Mesendoderm (in vitro differentiated cells): Measurements from ENCODE around the gene JAGN1.
"Not testable (repeated sequence)": the region's sequence is repeated elsewhere in the genome, so short reads cannot be mapped to it uniquely, and the experiment has no call there.

ENCODE experiments used
- DNase-seq: peaks from one replicate; pipeline ENCODE4 v3.0.0; 2013
- H2AK5ac ChIP-seq: 2 replicates; pipeline ENCODE4 v1.6.1; 2013; ENCODE audit warnings: low read length, inconsistent platforms
- H2BK120ac ChIP-seq: 2 replicates; pipeline ENCODE4 v1.6.1; 2013; ENCODE audit warnings: low read depth, mild to moderate bottlenecking, low read length, moderate library complexity, mixed read lengths
- H2BK15ac ChIP-seq: replicated peaks from 2 replicates; pipeline ENCODE4 v1.6.1; 2013; ENCODE audit warnings: low read depth, mild to moderate bottlenecking, moderate library complexity
- H2BK5ac ChIP-seq: 2 replicates; pipeline ENCODE4 v1.6.1; 2013; ENCODE audit warnings: low read length, inconsistent platforms
- H3K18ac ChIP-seq: 2 replicates; pipeline ENCODE4 v1.6.1; 2013; ENCODE audit warnings: mild to moderate bottlenecking, low read length, mixed read lengths
- H3K23ac ChIP-seq: one replicate; pipeline ENCODE4 v1.6.1; 2013; ENCODE audit warnings: low read length
- H3K27ac ChIP-seq: 2 replicates; pipeline ENCODE4 v1.5.1; 2013; ENCODE audit warnings: low read depth, mild to moderate bottlenecking, inconsistent platforms, low read length, moderate library complexity
- H3K27me3 ChIP-seq: 2 replicates; pipeline ENCODE4 v1.6.1; 2013; ENCODE audit warnings: low read length, control low read depth, mild to moderate bottlenecking, inconsistent platforms; ENCODE audit not compliant: insufficient read depth, poor library complexity
- H3K36me3 ChIP-seq: 2 replicates; pipeline ENCODE4 v1.6.1; 2013; ENCODE audit warnings: low read length, inconsistent platforms; ENCODE audit not compliant: control insufficient read depth, insufficient read depth
- H3K4ac ChIP-seq: one replicate; pipeline ENCODE4 v1.6.1; 2013; ENCODE audit warnings: low read depth, mild to moderate bottlenecking, low read length, moderate library complexity
- H3K4me1 ChIP-seq: 2 replicates; pipeline ENCODE4 v1.6.1; 2013; ENCODE audit warnings: low read depth, low read length, inconsistent platforms; ENCODE audit not compliant: control insufficient read depth
- H3K4me2 ChIP-seq: 2 replicates; pipeline ENCODE4 v1.6.1; 2013; ENCODE audit warnings: low read length
- H3K4me3 ChIP-seq: 2 replicates; pipeline ENCODE4 v1.5.1; 2013; ENCODE audit warnings: mild to moderate bottlenecking, low read length
- H3K56ac ChIP-seq: one replicate; pipeline ENCODE4 v1.6.1; 2013; ENCODE audit warnings: low read length
- H3K79me1 ChIP-seq: 2 replicates; pipeline ENCODE4 v1.6.1; 2013; ENCODE audit warnings: low read length, inconsistent platforms
- H3K79me2 ChIP-seq: 2 replicates; pipeline ENCODE4 v1.6.1; 2013; ENCODE audit warnings: mild to moderate bottlenecking, low read length; ENCODE audit not compliant: control insufficient read depth, insufficient read depth
- H3K9ac ChIP-seq: 2 replicates; pipeline ENCODE4 v1.6.1; 2013; ENCODE audit warnings: low read length, inconsistent platforms
- H4K5ac ChIP-seq: one replicate; pipeline ENCODE4 v1.6.1; 2013; ENCODE audit warnings: low read length
- H4K8ac ChIP-seq: one replicate; pipeline ENCODE4 v1.6.1; 2013; ENCODE audit warnings: low read depth, mild to moderate bottlenecking, control low read depth, low read length, moderate library complexity
- WGBS: extraction: QIAGEN DNeasy Blood & Tissue Kit; methylation state at CpG from one replicate; pipeline ENCODE4 v1.1.7; 2013; ENCODE audit warnings: low lambda C conversion rate, missing lambda C conversion rate; ENCODE audit not compliant: insufficient coverage; ENCODE audit errors: extremely low coverage; 5-methylcytosine and 5-hydroxymethylcytosine counted together

JAGN1 gene

GRCh38 chr3:9847870-9848269 is 42.5 kb upstream of the JAGN1 start:
- not testable (repeated sequence) for H3K23ac ChIP-seq, H3K27ac ChIP-seq, H4K5ac ChIP-seq, H3K4me1 ChIP-seq, H3K9ac ChIP-seq, H2BK5ac ChIP-seq, H4K8ac ChIP-seq, H3K36me3 ChIP-seq, H2AK5ac ChIP-seq, H3K4ac ChIP-seq, H3K4me2 ChIP-seq, H3K79me2 ChIP-seq, H3K18ac ChIP-seq, H2BK15ac ChIP-seq, H3K27me3 ChIP-seq, H3K4me3 ChIP-seq, H3K79me1 ChIP-seq, H3K56ac ChIP-seq, H2BK120ac ChIP-seq
- peak; percentile 77 for DNase-seq
- WGBS, result no CpG with 5 or more reads among the region's 9 CpGs

GRCh38 chr3:9848860-9849259 is 41.5 kb upstream of the JAGN1 start:
- H4K8ac ChIP-seq, H2BK120ac ChIP-seq, H3K4ac ChIP-seq, H3K4me1 ChIP-seq, H3K18ac ChIP-seq, H3K56ac ChIP-seq, H3K23ac ChIP-seq, H4K5ac ChIP-seq, H3K4me3 ChIP-seq, DNase-seq, H3K27ac ChIP-seq, H3K9ac ChIP-seq, H3K36me3 ChIP-seq, H3K27me3 ChIP-seq, H2AK5ac ChIP-seq, H2BK5ac ChIP-seq, H2BK15ac ChIP-seq, H3K4me2 ChIP-seq, H3K79me2 ChIP-seq, H3K79me1 ChIP-seq: not testable (repeated sequence)
- no CpG with 5 or more reads among the region's 4 CpGs for WGBS

DNA sequence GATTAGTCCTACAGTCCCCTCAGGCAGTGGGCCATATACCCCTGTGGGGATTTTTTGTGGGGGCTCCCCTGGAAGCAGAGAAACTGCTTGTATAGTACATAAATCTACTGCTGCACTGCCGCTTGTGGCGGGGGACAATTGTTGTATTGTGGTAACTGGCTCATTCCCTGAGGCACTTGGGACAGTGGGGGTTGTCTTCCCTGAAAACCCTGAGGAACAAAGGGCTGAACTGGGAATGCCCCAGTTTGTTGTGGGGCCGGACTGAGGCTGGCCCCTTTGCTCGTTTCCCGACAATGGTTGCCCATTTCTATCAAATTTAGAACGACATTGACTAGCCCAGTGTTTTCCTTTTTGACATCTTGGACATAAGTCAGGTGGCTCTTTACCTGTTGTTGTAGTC is 39.0 kb upstream of the JAGN1 start:
- H4K8ac ChIP-seq, H3K4ac ChIP-seq, H3K4me2 ChIP-seq, H3K23ac ChIP-seq, H2AK5ac ChIP-seq, H2BK5ac ChIP-seq, H3K79me1 ChIP-seq, H3K36me3 ChIP-seq, H3K18ac ChIP-seq, H4K5ac ChIP-seq, H3K27ac ChIP-seq, H3K9ac ChIP-seq, H3K56ac ChIP-seq, DNase-seq, H2BK15ac ChIP-seq, H3K4me3 ChIP-seq, H3K79me2 ChIP-seq, H3K27me3 ChIP-seq, H2BK120ac ChIP-seq, H3K4me1 ChIP-seq: not testable (repeated sequence)
- WGBS, result no CpG with 5 or more reads among the region's 6 CpGs

GRCh38 chr3:9851926-9852325 is 38.5 kb upstream of the JAGN1 start:
- not testable (repeated sequence) for H2AK5ac ChIP-seq, H2BK15ac ChIP-seq
- no CpG with 5 or more reads among the region's 6 CpGs for WGBS

GRCh38 chr3:9852528-9852927 is 37.9 kb upstream of the JAGN1 start:
- H3K79me2 ChIP-seq, result no peaks in the 10 kb centered on the region
- H2BK120ac ChIP-seq, result no peak overlapping the region
- no peak overlapping the region for H2AK5ac ChIP-seq
- no peak overlapping the region for H3K4me2 ChIP-seq
- no peak overlapping the region for H3K23ac ChIP-seq
- no peak overlapping the region for H2BK15ac ChIP-seq
- H3K4me3 ChIP-seq, result no peak overlapping the region
- H2BK5ac ChIP-seq, result no peak overlapping the region
- H3K79me1 ChIP-seq, result no peaks in the 10 kb centered on the region
- no peak overlapping the region for H3K27ac ChIP-seq
- H3K27me3 ChIP-seq, result no peaks in the 10 kb centered on the region
- no peak overlapping the region for H3K56ac ChIP-seq
- H3K4ac ChIP-seq, result no peak overlapping the region
- no peak for DNase-seq
- no peaks in the 10 kb centered on the region for H3K4me1 ChIP-seq
- H4K5ac ChIP-seq, result no peak overlapping the region
- no peak overlapping the region for H3K18ac ChIP-seq
- H3K9ac ChIP-seq, result no peak overlapping the region
- no peak overlapping the region for H4K8ac ChIP-seq
- WGBS, result no CpG with 5 or more reads among the region's 6 CpGs
- H3K36me3 ChIP-seq, result no peaks in the 10 kb centered on the region

More at GRCh38 chr3:9851926-9852325, 38.5 kb upstream of the JAGN1 start:
- H2BK120ac ChIP-seq, H3K4ac ChIP-seq, H3K27ac ChIP-seq, H2BK5ac ChIP-seq, H3K56ac ChIP-seq, H3K23ac ChIP-seq, DNase-seq, H3K27me3 ChIP-seq, H3K18ac ChIP-seq, H3K79me2 ChIP-seq, H3K4me2 ChIP-seq, H3K9ac ChIP-seq, H4K8ac ChIP-seq, H3K36me3 ChIP-seq, H3K79me1 ChIP-seq, H3K4me1 ChIP-seq, H3K4me3 ChIP-seq, H4K5ac ChIP-seq: not testable (repeated sequence)

GRCh38 chr3:9854291-9854940 is 36.0 kb upstream of the JAGN1 start:
- H3K56ac ChIP-seq, H3K4me3 ChIP-seq, H3K4me1 ChIP-seq, H3K9ac ChIP-seq, H4K8ac ChIP-seq, H2AK5ac ChIP-seq, H3K36me3 ChIP-seq, H3K4ac ChIP-seq, H3K18ac ChIP-seq, H2BK5ac ChIP-seq, H4K5ac ChIP-seq, H3K27me3 ChIP-seq, H3K23ac ChIP-seq, H2BK15ac ChIP-seq, DNase-seq, H3K79me1 ChIP-seq, H3K79me2 ChIP-seq, H3K4me2 ChIP-seq, H2BK120ac ChIP-seq, H3K27ac ChIP-seq: not testable (repeated sequence)
- no CpG with 5 or more reads among the region's 11 CpGs for WGBS
